ENCODE data around the gene ZSCAN5B. TPM values are rescaled to one million over a fixed set of nuclear protein-coding genes. Genes with fewer than 3 reads are reported as not detected.
"Not testable (repeated sequence)": the region's sequence is repeated elsewhere in the genome, so short reads cannot be mapped to it uniquely, and the experiment has no call there.

ZSCAN5B gene
- polyA plus RNA-seq, 4 donors, result 0.06 TPM; not detected in 3

DNA sequence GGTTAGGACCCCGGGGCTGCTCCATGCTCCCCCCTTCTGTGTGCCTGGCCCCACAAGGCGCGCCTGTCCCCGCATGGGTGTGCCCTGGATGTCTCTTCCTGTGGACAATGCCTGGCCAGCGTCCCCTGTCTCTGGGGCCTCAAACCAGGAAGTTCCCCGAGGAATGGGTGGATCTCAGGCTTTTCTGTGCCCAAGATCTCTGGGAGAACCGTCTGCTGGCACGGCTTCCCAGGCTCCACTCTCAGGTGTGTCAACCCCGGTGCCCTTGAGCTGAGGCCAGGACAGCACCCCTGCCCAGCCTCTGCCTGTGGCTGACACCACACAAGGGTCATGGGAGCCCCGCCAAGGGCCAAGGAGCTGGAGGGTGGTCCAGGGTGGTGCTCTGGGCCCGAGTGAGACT lies 40.8 kb downstream of the ZSCAN5B start:
- no peak overlapping the region for H3K27ac ChIP-seq (ENCODE audit: low read depth in 1 of 3, low read length in 2 of 3)
- FAIRE-seq, result no peak
- 55 to 72% (median 58%) methylated on average over 11 of the region's 11 CpGs for WGBS, 3 donors
- DNase-seq, result no peak
- H3K4me1 ChIP-seq (ENCODE audit: control insufficient read depth in 3 of 3, insufficient read depth in 2 of 3, low read depth in 1 of 3, low read length in 2 of 3), result no peaks in the 10 kb centered on the region
- no peak overlapping the region for H3K4me3 ChIP-seq (ENCODE audit: low read depth in 1 of 3, low read length in 3 of 3)
- H3K9me3 ChIP-seq (ENCODE audit: control insufficient read depth in 2 of 2, insufficient read depth in 1 of 2, low read depth in 1 of 2, low read length in 1 of 2), result no peaks in the 10 kb centered on the region
- no peaks in the 10 kb centered on the region for H3K27me3 ChIP-seq (ENCODE audit: control insufficient read depth in 3 of 3, insufficient read depth in 3 of 3, low read length in 3 of 3)
- H3K36me3 ChIP-seq (ENCODE audit: control insufficient read depth in 3 of 3, insufficient read depth in 2 of 3, low read depth in 1 of 3, low read length in 3 of 3), result peaks cover 10 to 69% (median 11%) of the 10 kb centered on the region in 3 donors

DNA sequence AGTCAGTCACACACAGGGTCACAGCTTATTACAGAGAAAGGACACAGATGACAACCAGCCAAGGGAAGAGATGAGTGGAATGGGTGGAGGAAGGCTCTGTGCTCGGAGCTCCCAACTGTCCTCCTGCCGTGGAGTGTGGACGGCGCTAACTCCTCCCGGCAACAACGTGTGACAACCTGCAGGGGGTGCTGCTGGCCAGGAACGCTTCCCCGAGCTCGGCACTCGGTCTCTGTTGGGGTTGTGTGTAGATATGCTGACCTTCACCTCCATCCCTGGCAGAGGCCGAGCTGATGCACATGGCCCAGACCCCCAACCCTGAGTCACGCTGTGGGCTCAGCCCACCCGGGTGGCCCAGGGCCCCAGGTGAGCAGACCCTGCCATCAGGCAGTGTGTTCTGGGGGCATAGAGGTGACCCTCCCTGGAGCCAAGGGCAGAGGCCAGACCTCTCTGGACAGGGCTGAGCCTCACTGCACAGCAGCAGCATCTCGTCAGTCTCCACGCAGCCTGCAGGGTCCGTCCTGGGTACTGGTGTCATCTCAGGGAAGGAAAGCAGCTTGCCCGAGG lies 42.4 kb downstream of the ZSCAN5B start:
- Histone ChIP-seq H3K36me3 (ENCODE audit: control insufficient read depth in 3 of 3, insufficient read depth in 2 of 3, low read depth in 1 of 3, low read length in 3 of 3) (peaks cover 8 to 57% (median 10%) of the 10 kb centered on the region in 3 donors), H3K27ac (ENCODE audit: low read depth in 1 of 3, low read length in 2 of 3) (no peak overlapping the region), H3K27me3 (ENCODE audit: control insufficient read depth in 3 of 3, insufficient read depth in 3 of 3, low read length in 3 of 3) (no peaks in the 10 kb centered on the region), H3K4me3 (ENCODE audit: low read depth in 1 of 3, low read length in 3 of 3) (no peak overlapping the region), H3K9me3 (ENCODE audit: control insufficient read depth in 2 of 2, insufficient read depth in 1 of 2, low read depth in 1 of 2, low read length in 1 of 2) (no peaks in the 10 kb centered on the region), H3K4me1 (ENCODE audit: control insufficient read depth in 3 of 3, insufficient read depth in 2 of 3, low read depth in 1 of 3, low read length in 2 of 3) (no peaks in the 10 kb centered on the region)
- DNase-seq (no peak), FAIRE-seq (no peak)
- WGBS, 3 donors, result 65 to 75% (median 75%) methylated on average over 17 of the region's 17 CpGs

DNA sequence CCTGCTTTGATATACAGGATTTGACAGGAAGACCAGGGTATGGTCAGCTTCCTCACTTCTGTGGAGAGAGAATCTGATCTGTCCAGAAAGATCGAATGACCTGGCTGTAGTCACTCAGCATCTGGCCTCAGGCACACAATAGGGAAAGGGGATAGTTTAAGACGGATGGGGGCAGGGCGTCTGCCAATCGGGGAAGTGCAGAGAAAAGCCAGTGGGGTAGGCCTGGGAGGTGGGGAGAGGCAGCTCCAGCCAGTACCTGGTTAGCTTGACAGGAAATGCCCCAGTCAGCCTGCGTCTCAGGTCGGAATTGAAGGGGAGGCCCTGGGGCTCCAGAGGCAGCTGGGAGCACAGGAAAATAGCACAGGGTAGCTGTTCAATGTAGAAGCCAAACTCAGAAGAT lies 44.1 kb downstream of the ZSCAN5B start:
- H3K4me3 ChIP-seq (ENCODE audit: low read depth in 1 of 3, low read length in 3 of 3), result no peak overlapping the region
- no peak overlapping the region for H3K27ac ChIP-seq (ENCODE audit: low read depth in 1 of 3, low read length in 2 of 3)
- 48 to 77% (median 71%) methylated on average over 6 of the region's 6 CpGs for WGBS, 3 donors
- peaks cover 0 to 59% (median 4%) of the 10 kb centered on the region in 3 donors for H3K36me3 ChIP-seq (ENCODE audit: control insufficient read depth in 3 of 3, insufficient read depth in 2 of 3, low read depth in 1 of 3, low read length in 3 of 3)
- DNase-seq, result no peak
- H3K9me3 ChIP-seq (ENCODE audit: control insufficient read depth in 2 of 2, insufficient read depth in 1 of 2, low read depth in 1 of 2, low read length in 1 of 2), result no peaks in the 10 kb centered on the region
- H3K4me1 ChIP-seq (ENCODE audit: control insufficient read depth in 3 of 3, insufficient read depth in 2 of 3, low read depth in 1 of 3, low read length in 2 of 3), result no peaks in the 10 kb centered on the region
- FAIRE-seq, result no peak
- no peaks in the 10 kb centered on the region for H3K27me3 ChIP-seq (ENCODE audit: control insufficient read depth in 3 of 3, insufficient read depth in 3 of 3, low read length in 3 of 3)

DNA sequence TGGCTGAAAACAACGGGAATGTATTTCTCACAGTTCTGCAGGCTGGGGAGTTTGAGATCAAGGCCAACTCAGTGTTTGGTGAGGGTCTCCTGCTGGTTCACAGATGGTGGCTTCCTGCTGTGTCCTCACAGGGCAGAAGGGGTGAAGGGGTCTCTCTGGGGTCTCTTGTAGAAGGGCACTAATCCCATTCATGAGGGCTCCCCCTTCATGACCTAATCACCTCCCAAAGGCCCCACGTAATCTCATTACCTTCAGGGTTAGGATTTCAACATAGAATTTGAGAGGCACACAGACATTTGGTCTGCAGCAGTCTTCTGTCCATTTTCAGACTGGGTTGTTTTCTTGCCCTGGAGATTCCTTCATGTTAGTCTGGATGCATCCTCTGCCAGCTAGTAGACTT lies 44.9 kb downstream of the ZSCAN5B start:
- no peak overlapping the region for H3K27ac ChIP-seq (ENCODE audit: low read depth in 1 of 3, low read length in 2 of 3)
- FAIRE-seq, result no peak
- 83 to 95% (median 85%) methylated on average over 2 of the region's 2 CpGs for WGBS, 3 donors

DNA sequence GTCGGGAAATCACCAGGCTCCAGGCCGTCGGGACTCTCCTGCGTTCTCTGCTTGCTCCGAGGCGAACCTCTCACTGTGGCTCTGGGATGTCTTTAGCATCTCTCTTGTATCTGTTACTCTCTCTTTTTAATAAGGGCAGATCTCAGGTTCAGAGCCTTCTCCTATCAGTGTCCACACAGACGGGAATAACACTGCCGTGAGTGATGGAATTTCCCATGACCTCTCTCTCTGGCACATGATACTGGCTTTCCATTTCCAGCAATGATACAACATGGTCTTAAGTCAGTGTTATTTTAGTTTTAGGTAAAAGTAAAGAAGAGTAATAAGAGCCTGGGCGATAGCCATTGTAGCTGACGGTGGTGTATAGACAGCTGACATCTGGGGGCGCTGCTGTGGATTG lies 47.2 kb downstream of the ZSCAN5B start:
- H3K9me3 ChIP-seq (ENCODE audit: control insufficient read depth in 2 of 2, insufficient read depth in 1 of 2, low read depth in 1 of 2, low read length in 1 of 2), result no peaks in the 10 kb centered on the region
- H3K27me3 ChIP-seq (ENCODE audit: control insufficient read depth in 3 of 3, insufficient read depth in 3 of 3, low read length in 3 of 3), result no peaks in the 10 kb centered on the region
- H3K4me1 ChIP-seq (ENCODE audit: control insufficient read depth in 3 of 3, insufficient read depth in 2 of 3, low read depth in 1 of 3, low read length in 2 of 3), result peaks cover 0 to 5% (median 0%) of the 10 kb centered on the region in 3 donors
- H3K4me3 ChIP-seq (ENCODE audit: low read depth in 1 of 3, low read length in 3 of 3), result no peak overlapping the region
- H3K36me3 ChIP-seq (ENCODE audit: control insufficient read depth in 3 of 3, insufficient read depth in 2 of 3, low read depth in 1 of 3, low read length in 3 of 3), result peaks cover 0 to 58% (median 2%) of the 10 kb centered on the region in 3 donors
- no peak for FAIRE-seq
- no peak overlapping the region for H3K27ac ChIP-seq (ENCODE audit: low read depth in 1 of 3, low read length in 2 of 3)
- DNase-seq, result no peak
- whole genome bisulfite sequencing, 3 donors, result 92 to 95% (median 93%) methylated on average over 11 of the region's 11 CpGs

More for the DNA sequence above, 44.9 kb downstream of the ZSCAN5B start:
- no peak for DNase-seq
- Histone ChIP-seq H3K4me3 (ENCODE audit: low read depth in 1 of 3, low read length in 3 of 3) (no peak overlapping the region), H3K4me1 (ENCODE audit: control insufficient read depth in 3 of 3, insufficient read depth in 2 of 3, low read depth in 1 of 3, low read length in 2 of 3) (no peaks in the 10 kb centered on the region), H3K27me3 (ENCODE audit: control insufficient read depth in 3 of 3, insufficient read depth in 3 of 3, low read length in 3 of 3) (no peaks in the 10 kb centered on the region), H3K9me3 (ENCODE audit: control insufficient read depth in 2 of 2, insufficient read depth in 1 of 2, low read depth in 1 of 2, low read length in 1 of 2) (no peaks in the 10 kb centered on the region), H3K36me3 (ENCODE audit: control insufficient read depth in 3 of 3, insufficient read depth in 2 of 3, low read depth in 1 of 3, low read length in 3 of 3) (peaks cover 0 to 60% (median 2%) of the 10 kb centered on the region in 3 donors)

DNA sequence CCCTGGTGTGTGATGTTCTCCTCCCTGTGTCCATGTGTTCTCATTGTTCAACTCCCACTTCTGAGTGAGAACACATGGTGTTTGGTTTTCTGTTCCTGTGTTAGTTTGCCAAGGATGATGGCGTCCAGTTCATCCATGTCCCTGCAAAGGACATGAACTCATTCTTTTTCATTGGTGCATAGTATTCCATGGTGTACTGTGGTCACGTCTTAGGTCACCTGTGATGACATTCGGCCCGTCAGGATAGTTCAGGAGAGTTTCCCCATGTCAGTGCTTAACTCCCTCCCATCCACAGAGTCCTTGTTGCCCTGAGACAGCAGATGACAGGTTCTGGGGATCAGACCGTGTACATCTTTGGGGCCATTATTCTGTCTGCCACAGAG lies 47.9 kb downstream of the ZSCAN5B start:
- H3K4me3 ChIP-seq (ENCODE audit: low read depth in 1 of 3, low read length in 3 of 3), result no peak overlapping the region

DNA sequence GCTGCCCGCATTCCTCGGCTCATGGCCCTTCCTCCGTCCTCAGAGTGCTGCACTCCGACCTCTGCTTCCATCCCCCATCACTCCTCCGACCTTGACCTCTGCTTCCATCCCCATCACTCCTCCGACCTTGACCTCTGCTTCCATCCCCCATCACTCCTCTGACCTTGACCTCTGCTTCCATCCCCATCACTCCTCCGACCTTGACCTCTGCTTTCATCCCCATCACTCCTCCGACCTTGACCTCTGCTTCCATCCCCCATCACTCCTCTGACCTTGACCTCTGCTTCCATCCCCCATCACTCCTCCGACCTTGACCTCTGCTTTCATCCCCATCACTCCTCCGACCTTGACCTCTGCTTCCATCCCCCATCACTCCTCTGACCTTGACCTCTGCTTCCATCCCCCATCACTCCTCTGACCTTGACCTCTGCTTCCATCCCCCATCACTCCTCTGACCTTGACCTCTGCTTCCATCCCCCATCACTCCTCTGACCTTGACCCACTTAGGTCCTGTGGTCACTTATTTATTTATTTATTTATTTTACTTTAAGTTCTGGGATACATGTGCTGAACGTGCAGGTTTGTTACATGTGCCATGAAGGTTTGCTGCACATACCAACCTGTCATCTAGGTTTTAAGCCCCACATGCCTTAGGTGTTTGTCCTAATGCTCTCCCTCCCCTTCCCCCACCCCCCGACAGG lies 48.5 kb downstream of the ZSCAN5B start:
- H3K4me3 ChIP-seq (ENCODE audit: low read depth in 1 of 3, low read length in 3 of 3); FAIRE-seq; H3K27me3 ChIP-seq (ENCODE audit: control insufficient read depth in 3 of 3, insufficient read depth in 3 of 3, low read length in 3 of 3); H3K9me3 ChIP-seq (ENCODE audit: control insufficient read depth in 2 of 2, insufficient read depth in 1 of 2, low read depth in 1 of 2, low read length in 1 of 2); DNase-seq; H3K27ac ChIP-seq (ENCODE audit: low read depth in 1 of 3, low read length in 2 of 3); H3K4me1 ChIP-seq (ENCODE audit: control insufficient read depth in 3 of 3, insufficient read depth in 2 of 3, low read depth in 1 of 3, low read length in 2 of 3): not testable (repeated sequence)
- H3K36me3 ChIP-seq (ENCODE audit: control insufficient read depth in 3 of 3, insufficient read depth in 2 of 3, low read depth in 1 of 3, low read length in 3 of 3), result peaks cover 0 to 53% (median 2%) of the 10 kb centered on the region in 3 donors
- WGBS, 3 donors, result 94 to 97% (median 95%) methylated on average over 12 of the region's 12 CpGs

More for the DNA sequence above, 47.9 kb downstream of the ZSCAN5B start:
- 96 to 97% (median 96%) methylated on average over 5 of the region's 5 CpGs for WGBS, 3 donors
- peaks cover 0 to 5% (median 0%) of the 10 kb centered on the region in 3 donors for H3K4me1 ChIP-seq (ENCODE audit: control insufficient read depth in 3 of 3, insufficient read depth in 2 of 3, low read depth in 1 of 3, low read length in 2 of 3)
- H3K27ac ChIP-seq (ENCODE audit: low read depth in 1 of 3, low read length in 2 of 3), result no peak overlapping the region
- H3K36me3 ChIP-seq (ENCODE audit: control insufficient read depth in 3 of 3, insufficient read depth in 2 of 3, low read depth in 1 of 3, low read length in 3 of 3), result peaks cover 0 to 54% (median 2%) of the 10 kb centered on the region in 3 donors
- no peaks in the 10 kb centered on the region for H3K27me3 ChIP-seq (ENCODE audit: control insufficient read depth in 3 of 3, insufficient read depth in 3 of 3, low read length in 3 of 3)
- no peak for DNase-seq
- H3K9me3 ChIP-seq (ENCODE audit: control insufficient read depth in 2 of 2, insufficient read depth in 1 of 2, low read depth in 1 of 2, low read length in 1 of 2), result no peaks in the 10 kb centered on the region
- FAIRE-seq, result no peak

DNA sequence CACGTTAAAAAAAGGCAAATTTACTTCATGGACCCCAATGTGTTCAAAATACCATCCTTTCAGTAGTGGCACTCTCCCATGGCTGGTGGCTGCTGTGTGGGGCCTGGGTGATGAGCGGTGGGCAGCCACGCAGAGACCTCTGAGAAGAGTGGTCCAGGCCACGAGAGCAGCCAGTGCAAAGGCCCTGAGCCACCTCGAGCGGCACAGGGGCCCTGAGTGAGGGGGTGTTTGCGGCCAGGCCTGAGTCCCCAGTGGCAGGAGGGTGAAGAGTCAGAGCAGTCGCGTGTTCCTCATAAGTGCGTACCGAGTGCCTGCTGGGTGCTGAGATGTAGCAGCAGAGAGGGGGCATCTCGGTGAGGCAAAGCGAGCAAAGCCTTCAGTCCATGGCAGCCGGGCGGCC lies 49.5 kb downstream of the ZSCAN5B start:
- H3K27ac ChIP-seq (ENCODE audit: low read depth in 1 of 3, low read length in 2 of 3), result no peak overlapping the region
- no peak overlapping the region for H3K4me3 ChIP-seq (ENCODE audit: low read depth in 1 of 3, low read length in 3 of 3)
- 95 to 97% (median 95%) methylated on average over 13 to 15 of the region's 15 CpGs for WGBS, 3 donors
- FAIRE-seq (no peak), DNase-seq (no peak)
- H3K27me3 ChIP-seq (ENCODE audit: control insufficient read depth in 3 of 3, insufficient read depth in 3 of 3, low read length in 3 of 3), result no peaks in the 10 kb centered on the region
- peaks cover 0 to 17% (median 0%) of the 10 kb centered on the region in 3 donors for H3K4me1 ChIP-seq (ENCODE audit: control insufficient read depth in 3 of 3, insufficient read depth in 2 of 3, low read depth in 1 of 3, low read length in 2 of 3)
- peaks cover 0 to 50% (median 2%) of the 10 kb centered on the region in 3 donors for H3K36me3 ChIP-seq (ENCODE audit: control insufficient read depth in 3 of 3, insufficient read depth in 2 of 3, low read depth in 1 of 3, low read length in 3 of 3)
- H3K9me3 ChIP-seq (ENCODE audit: control insufficient read depth in 2 of 2, insufficient read depth in 1 of 2, low read depth in 1 of 2, low read length in 1 of 2), result no peaks in the 10 kb centered on the region
